IPS DF 4.7 (cell line): ENCODE measurements around the gene LTBP3.

Experiments
- DNase-seq: peaks from one replicate; pipeline ENCODE4 v3.0.0-alpha.2; 2013; ENCODE audit warnings: low spot score; ENCODE audit errors: extremely low read depth

LTBP3 gene

DNA sequence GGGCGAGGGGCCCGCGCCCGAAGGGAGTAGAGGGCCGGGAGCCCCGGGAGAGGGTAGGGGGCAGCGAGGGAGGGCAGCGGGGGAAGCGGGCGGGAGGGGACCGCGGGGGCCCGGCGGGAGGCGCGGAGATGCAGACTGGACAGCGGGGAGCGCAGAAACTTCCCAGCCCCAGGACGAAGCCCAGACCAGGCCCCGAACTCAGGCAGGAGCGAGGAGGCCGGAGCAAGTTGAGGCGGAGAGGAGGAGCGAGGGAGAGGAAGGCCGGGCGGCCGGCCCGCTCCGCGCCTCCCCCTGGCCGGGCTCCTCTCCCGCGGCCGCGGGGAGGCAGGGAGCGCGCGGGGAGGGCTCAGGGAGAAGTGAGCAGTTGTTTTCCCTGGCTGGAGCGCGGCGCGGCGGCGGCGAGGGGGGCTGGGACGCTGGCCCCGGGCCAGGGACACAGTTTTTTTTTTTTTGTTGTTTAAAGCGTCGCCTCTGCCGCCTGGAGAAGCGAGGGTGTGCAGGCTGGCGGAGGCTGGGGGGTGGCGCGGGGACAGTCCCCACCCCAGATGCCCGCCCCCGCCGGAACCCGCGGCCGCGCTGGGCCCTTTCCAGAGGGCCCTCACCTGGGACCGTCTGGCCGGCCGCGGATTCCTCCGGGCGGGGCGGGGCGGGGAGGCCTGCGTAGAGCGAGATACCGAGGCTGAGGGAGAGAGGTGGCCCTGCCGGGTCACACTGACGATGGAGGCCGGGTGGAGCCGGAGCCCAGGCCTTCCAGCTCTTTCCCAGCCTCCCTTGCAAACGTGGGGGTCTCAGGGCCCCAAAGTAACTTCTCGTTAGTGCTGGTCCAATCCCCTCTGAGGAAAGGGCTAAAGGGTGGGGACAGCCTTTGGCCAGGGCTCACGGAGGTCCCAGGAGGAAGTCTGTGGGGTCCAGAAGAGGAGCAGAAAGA lies at the start of gene LTBP3:
LTBP3 (minus strand) TSS at position 358 of the 928 bp plus-strand sequence. CDS start 400 bp downstream, outside the sequence.
- no peak for DNase-seq

GRCh38 chr11:65606876-65607613 lies 48.9 kb upstream of the LTBP3 start:
- no peak for DNase-seq

GRCh38 chr11:65604258-65604657 lies 46.1 kb upstream of the LTBP3 start:
- DNase-seq = no peak

DNA sequence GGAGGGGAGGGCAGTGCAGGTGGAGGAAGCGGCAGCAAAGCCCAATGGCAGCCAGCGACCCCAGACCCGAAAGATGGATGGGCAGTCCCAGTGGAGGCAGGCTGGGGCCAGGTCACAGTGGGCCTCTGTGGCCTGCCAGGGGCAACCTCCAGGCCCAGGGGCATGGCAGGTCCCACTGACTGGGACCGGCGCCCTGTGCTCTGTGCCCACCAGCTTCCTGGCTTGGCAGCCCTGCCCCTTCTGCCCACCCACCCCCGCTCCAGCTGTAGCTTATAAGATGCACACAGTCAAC lies 41.7 kb upstream of the LTBP3 start:
- DNase-seq = no peak

DNA sequence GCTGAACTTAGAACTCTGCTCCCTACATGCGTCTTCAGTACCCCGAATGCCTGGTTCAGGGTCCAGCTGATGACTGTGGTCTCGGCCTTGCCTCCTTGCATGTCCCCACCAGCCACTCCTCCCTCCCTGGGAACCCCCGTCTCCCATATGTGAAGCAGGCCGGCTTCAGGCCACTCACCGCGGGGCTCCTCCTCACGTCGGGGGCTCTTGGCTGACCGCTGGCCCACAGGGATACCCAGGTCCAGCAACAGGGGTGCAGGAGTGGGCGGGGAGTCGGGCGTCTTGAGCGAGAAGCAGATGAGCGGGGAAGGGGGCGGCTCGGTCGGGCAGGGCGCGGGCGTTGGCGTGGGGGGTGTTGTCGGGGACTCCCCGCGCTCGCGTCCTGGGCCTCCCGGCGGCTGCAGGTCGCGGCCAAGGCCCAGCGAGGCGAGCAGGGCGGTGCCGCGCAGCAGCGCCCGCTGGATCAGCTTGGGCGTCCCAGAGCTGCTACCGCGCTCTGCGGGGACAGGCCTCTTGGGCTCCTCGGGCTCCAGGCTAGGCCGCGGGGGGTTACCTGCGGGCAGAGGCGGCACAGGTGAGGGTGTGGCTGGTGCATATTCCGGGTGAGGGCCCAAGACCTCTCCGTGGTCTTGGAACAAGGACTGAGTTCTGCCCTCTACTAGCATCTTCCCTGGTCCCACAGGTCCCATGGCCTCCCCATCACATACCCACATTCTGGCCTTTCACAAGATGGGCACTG lies 41.2 kb upstream of the LTBP3 start:
- DNase-seq = no peak

GRCh38 chr11:65598258-65598699 lies 40.1 kb upstream of the LTBP3 start:
- no peak for DNase-seq

GRCh38 chr11:65596520-65596919 lies 38.4 kb upstream of the LTBP3 start:
- DNase-seq = no peak

GRCh38 chr11:65595543-65596281 lies 37.6 kb upstream of the LTBP3 start, which contains the start of gene KCNK7:
KCNK7 (minus strand) TSS chr11:65595800; CDS start chr11:65595772, 28 bp downstream.
- DNase-seq = no peak

GRCh38 chr11:65595131-65595530 lies 37.0 kb upstream of the LTBP3 start:
- DNase-seq = no peak

GRCh38 chr11:65593518-65594414 lies 35.6 kb upstream of the LTBP3 start:
- no peak for DNase-seq

DNA sequence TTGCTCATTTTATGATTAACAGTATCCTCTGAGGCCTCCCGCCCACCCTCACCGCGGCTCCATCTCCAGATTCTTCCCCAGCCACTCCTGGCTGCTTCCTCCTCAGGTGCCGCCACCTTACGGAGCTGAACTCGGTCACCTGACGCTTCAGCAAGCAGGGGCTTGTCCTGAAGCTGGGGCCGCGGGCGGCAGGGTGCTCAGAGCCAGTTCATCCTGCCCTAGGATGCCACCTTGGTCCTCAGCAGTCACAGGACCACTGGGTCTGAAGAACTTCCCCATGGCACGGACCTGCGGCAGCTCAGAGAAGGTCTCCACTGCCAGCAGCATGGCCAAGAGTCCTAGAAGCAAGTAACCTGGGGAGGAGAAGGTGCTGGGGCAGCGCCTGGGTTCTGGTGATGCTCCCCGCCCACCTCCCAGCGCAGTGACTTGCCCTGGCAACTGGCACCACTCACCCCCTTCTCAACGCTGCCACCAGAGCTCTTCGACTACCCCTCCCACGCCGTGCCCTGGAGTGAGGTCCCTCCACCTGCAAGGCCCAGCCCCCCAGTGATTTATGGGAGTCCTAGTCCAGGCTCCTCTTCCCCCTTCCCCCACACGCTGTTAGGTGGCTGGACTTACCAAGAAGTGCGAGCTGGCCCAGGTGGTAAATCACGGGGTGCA lies 34.8 kb upstream of the LTBP3 start:
- DNase-seq = no peak

DNA sequence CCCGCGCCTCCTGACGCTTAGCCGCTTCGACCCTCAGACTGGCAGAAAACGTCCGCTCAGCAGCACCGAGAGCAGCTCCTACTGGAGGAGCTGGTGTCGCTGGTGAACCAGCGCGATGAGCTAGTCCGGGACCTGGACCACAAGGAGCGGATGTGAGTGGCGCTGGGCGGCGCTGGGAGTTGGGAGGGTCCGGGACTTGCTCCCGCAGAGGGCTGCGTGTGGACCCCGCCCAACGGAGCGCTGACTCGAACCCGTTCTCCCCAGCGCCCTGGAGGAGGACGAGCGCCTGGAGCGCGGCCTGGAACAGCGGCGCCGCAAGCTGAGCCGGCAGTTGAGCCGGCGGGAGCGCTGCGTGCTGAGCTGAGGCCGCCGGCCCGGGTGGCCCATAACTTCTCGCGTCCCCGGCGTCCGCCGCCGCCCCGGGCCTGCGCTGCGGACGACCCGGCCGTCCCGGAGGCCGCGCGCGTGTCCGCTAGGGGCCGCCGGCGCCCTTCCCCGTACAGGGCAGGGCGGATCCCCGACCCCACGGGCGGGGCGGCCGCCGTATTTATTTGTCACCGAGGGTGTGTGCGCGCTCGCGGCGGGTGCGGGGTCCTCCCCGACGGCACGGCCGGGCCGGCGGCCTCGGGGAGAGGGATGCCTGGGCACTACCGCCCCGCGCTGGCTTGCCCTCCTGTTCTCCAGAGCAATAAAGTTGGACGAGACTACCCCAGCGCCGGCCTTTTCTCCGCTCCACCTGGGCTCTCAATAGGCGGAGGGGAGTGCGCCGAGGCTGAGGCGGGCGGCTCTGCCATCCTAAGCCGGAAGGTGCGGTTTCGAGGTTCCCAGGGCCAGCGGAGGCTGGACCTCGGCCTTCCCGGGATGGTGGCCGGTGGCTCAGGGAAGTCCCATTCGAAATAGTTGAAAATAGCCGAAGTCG lies 34.0 kb upstream of the LTBP3 start:
- no peak for DNase-seq

GRCh38 chr11:65590240-65590738 lies 32.1 kb upstream of the LTBP3 start:
- no peak for DNase-seq

- no peak for DNase-seq
Observed at GRCh38 chr11:65589444-65590239, 31.5 kb upstream of the LTBP3 start.

- no peak for DNase-seq
Observed at GRCh38 chr11:65588199-65589054, 30.3 kb upstream of the LTBP3 start.

- no peak for DNase-seq
Observed at GRCh38 chr11:65586676-65587075, 28.5 kb upstream of the LTBP3 start.

DNA sequence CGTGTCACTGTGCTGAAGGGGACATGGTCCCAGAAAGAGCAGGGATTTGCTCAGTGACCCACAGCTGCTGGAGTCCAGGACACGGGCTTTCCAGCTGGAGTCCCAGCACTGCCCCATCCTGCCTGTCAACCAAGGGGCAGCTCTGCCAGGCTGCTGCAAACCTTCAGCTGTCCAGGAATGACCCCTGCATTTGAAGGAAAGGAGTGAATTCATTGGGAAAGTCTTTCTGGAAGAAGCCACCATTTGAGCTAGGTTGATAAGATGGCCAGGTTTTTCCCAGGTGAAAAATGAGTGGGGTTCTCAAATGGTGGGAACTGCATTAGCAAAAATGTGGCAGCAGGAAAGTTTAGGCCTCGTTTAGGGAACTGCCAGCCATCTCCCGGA lies 28.1 kb upstream of the LTBP3 start:
- no peak for DNase-seq
